Measurements from ENCODE around the gene S100A3.
"Not testable (repeated sequence)": the region's sequence is repeated elsewhere in the genome, so short reads cannot be mapped to it uniquely, and the experiment has no call there.

- not testable (repeated sequence) for TF ChIP-seq EGR1 (IDR thresholded peaks at IDR 0.05; ENCODE audit: low read depth in 2 of 2); CTCF (IDR thresholded peaks at IDR 0.05; ENCODE audit: low read depth, low read length, missing input control); GABPA (IDR thresholded peaks at IDR 0.05 in 1 of 2, conservative IDR thresholded peaks at IDR 0.05 in 1 of 2); MAX (IDR thresholded peaks at IDR 0.05); REST (IDR thresholded peaks at IDR 0.05); YY1 (IDR thresholded peaks at IDR 0.05); RXRA (IDR thresholded peaks at IDR 0.05); TAF1 (conservative IDR thresholded peaks at IDR 0.05); ATF3 (IDR thresholded peaks at IDR 0.05)
Measured at GRCh38 chr1:153588033-153588432, 39.0 kb upstream of the S100A3 start.
